GM12801 (cell line): ENCODE data around the gene TNNT1.

Experiments
- TF ChIP-seq, protein P1 (sequence below): IDR thresholded peaks from one replicate; pipeline ENCODE4 v1.5.1; 2011; ENCODE audit warnings: control low read depth; ENCODE audit not compliant: insufficient read length; ENCODE audit errors: extremely low read depth

Gene TNNT1

GRCh38 chr19:55174425-55175116 lies 25.6 kb upstream of the TNNT1 start:
- TF ChIP-seq, protein P1, sequence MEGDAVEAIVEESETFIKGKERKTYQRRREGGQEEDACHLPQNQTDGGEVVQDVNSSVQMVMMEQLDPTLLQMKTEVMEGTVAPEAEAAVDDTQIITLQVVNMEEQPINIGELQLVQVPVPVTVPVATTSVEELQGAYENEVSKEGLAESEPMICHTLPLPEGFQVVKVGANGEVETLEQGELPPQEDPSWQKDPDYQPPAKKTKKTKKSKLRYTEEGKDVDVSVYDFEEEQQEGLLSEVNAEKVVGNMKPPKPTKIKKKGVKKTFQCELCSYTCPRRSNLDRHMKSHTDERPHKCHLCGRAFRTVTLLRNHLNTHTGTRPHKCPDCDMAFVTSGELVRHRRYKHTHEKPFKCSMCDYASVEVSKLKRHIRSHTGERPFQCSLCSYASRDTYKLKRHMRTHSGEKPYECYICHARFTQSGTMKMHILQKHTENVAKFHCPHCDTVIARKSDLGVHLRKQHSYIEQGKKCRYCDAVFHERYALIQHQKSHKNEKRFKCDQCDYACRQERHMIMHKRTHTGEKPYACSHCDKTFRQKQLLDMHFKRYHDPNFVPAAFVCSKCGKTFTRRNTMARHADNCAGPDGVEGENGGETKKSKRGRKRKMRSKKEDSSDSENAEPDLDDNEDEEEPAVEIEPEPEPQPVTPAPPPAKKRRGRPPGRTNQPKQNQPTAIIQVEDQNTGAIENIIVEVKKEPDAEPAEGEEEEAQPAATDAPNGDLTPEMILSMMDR: no peak

DNA sequence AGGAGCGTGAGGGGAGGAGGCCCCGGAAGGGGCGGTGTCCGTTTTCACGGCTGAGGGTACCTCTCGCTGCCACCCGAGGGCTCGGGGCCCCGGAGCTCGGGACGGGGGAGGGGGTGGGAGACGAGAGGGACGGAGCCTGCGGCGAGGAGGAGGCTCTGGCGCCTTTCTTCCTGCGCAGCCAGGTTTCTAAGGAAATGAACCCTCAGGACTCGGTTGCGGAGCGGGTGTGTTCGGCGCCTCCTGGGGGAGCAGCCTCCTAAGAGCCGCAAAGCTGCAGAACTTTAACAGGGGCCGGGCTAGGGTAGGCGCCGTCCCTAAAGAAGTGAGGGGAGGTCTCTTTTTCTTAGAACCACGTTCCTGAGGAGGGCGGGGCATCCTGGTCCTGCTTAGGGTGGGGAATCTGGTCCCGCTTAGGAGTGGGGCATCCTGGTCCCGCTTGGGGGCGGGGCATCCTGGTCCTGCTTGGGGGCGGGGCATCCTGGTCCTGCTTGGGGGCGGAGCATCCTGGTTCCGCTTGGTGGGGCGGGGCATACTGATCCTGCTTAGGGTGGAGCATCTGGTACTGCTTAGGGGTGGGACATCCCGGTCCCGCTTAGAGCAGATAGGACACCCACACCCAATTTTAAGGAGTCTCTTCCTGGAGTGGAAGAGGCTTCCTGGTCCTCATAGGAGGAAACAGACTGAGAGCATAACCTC lies 24.9 kb upstream of the TNNT1 start:
- TF ChIP-seq, protein P1: no peak

- TF ChIP-seq, protein P1: no peak
Observed at GRCh38 chr19:55173186-55173713, 24.2 kb upstream of the TNNT1 start.

DNA sequence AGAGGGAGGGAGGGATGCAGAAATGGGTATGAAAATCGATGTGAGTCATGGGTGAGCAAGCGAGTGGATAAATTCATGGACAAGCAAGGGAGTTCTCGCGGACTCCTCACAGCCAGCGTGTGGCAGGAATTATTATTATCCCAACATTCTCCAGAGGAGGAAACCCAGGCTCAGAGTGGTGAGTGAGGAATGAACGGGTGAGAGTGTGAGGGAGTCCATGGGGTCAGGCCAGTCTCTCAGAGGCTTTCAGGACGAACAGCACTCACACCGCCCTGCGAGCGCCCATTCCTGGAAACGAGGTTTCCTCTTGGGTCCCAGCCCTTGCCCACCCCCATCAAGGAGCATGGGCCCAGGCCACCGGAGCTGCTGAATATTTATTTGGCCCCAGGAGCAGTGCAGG lies 23.7 kb upstream of the TNNT1 start:
- TF ChIP-seq, protein P1: no peak

DNA sequence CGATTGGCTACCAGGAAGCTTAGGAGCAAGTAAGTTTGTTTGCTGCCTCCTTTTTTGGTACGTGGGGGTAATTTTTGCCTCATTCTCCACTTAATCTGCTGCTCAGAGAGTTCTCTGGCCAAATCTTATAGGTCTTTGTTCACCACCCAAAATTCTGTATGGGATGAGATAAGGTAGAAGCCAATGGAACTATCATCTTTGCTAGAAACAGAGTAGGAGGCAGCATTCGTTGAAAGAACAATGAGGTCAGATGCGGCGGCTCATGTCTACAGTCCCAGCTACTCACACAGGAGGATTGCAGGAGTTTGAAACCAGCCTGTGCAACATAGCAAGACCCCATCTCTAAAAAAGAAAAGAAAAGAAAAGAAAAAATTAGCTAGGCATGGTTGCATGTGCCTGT lies 22.4 kb upstream of the TNNT1 start:
- TF ChIP-seq, protein P1: no peak

GRCh38 chr19:55169136-55169535 lies 20.1 kb upstream of the TNNT1 start:
- TF ChIP-seq, protein P1: no peak

DNA sequence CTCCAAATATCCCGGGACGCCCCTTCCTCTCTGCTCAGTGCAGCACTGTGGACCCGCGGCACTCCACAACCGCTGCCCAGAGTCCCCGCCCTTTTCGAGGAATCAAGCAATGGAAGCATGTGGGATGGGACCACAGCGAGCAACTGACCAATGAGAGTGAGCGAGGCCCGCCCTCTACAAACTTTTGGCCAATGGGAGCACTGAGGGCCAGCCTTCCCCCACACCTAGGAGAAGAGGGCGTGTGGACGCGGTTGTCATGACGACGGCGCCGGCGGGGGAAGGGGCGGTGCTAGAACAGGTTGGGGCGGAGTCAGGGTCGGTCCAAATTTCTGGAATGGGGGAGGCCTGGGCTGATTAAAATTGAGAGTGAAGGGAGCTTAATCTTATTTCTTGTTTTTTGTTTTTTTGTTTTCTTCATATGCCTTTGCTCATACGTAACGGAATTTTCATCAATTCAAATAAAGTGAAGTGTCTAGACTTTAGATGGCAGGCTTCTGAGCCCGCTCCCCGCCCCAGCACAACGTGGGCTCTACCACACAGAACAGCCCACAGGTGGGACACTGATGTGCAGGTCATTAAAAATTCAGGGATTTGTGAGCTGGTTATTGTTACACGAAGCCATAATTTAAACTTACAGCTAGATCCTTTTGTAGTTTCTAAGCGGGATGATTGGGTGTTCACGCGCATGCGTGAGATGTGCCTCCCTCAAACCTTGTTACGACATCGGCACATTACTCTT lies 17.7 kb upstream of the TNNT1 start, which contains the start of gene DNAAF3:
Gene DNAAF3, minus strand, starts transcription at position 84 of the 739 bp plus-strand sequence. CDS start 200 bp downstream, outside the sequence.
- TF ChIP-seq, protein P1: no peak
